ENCODE results near the gene SYNJ2. TPM values are rescaled to one million over a fixed set of nuclear protein-coding genes. Genes with fewer than 3 reads are reported as not detected.

The SYNJ2 gene
- total RNA-seq, 2 donors from 2014 or later: 24.7 to 37.3 TPM

GRCh38 chr6:158109748-158110147 is 128.1 kb downstream of the SYNJ2 start:
- Mint-ChIP-seq H3K9me3 (no peaks in the 10 kb centered on the region), H3K4me1 (ENCODE audit: low read depth in 2 of 2) (no peaks in the 10 kb centered on the region), H3K4me3 (no peak overlapping the region), H3K27ac (no peak overlapping the region), H3K36me3 (peaks cover 7% of the 10 kb centered on the region), H3K27me3 (no peaks in the 10 kb centered on the region)
- ATAC-seq (no peak), DNase-seq (ENCODE audit: low spot score) (no peak)

GRCh38 chr6:158110986-158111385 is 129.3 kb downstream of the SYNJ2 start:
- H3K9me3 Mint-ChIP-seq: no peaks in the 10 kb centered on the region
- no peak overlapping the region for H3K27ac Mint-ChIP-seq
- no peaks in the 10 kb centered on the region for H3K4me1 Mint-ChIP-seq (ENCODE audit: low read depth in 2 of 2)
- DNase-seq (ENCODE audit: low spot score) (no peak), ATAC-seq (no peak)
- no peak overlapping the region for H3K4me3 Mint-ChIP-seq
- H3K27me3 Mint-ChIP-seq: no peaks in the 10 kb centered on the region
- H3K36me3 Mint-ChIP-seq: peaks cover 7% of the 10 kb centered on the region

DNA sequence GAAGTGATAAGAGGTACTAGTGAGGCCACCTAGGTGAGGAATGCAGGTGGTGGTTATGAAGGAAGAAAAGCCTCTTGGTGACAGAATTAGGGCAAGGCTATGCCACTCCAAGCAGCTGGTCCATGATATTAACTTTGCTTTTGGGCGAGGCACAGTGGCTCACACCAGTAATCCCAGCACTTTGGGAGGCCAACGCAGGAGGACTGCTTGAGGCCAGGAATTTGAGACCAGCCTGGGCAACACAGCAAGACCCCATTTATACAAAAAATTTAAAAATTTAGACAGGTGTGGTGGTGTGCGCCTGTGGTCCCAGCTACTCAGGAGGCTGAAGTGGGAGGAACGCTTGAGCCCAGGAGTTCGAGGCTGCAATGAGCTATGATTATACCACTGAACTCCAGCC is 130.3 kb downstream of the SYNJ2 start:
- no peak overlapping the region for H3K4me3 Mint-ChIP-seq
- ATAC-seq: no peak
- no peak overlapping the region for H3K27ac Mint-ChIP-seq
- peaks cover 7% of the 10 kb centered on the region for H3K36me3 Mint-ChIP-seq
- H3K27me3 Mint-ChIP-seq: no peaks in the 10 kb centered on the region
- DNase-seq (ENCODE audit: low spot score): no peak
- no peaks in the 10 kb centered on the region for H3K9me3 Mint-ChIP-seq
- H3K4me1 Mint-ChIP-seq (ENCODE audit: low read depth in 2 of 2): no peaks in the 10 kb centered on the region

DNA sequence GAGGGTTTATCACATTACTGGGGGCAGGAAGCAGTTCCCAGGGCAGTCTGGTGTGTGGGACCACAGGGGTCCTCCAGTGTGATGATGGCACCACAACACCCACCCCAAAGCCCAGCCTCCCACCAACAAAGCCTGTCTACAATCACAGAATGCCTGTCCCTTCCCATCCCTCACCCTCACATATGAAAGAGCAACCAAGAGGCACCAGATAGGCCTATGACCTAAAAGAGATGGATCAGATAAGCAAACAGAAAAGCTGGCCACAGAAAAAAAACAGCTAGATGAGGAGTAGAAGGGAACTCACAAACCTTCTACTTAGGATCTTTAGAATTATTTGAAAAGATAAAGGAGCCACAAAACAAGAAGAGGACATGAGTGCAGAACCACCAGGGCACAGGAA is 132.1 kb downstream of the SYNJ2 start:
- H3K9me3 Mint-ChIP-seq: no peaks in the 10 kb centered on the region
- ATAC-seq (no peak), DNase-seq (ENCODE audit: low spot score) (no peak)
- H3K27me3 Mint-ChIP-seq: no peaks in the 10 kb centered on the region
- peaks cover 7% of the 10 kb centered on the region for H3K36me3 Mint-ChIP-seq
- H3K4me3 Mint-ChIP-seq: no peak overlapping the region
- no peak overlapping the region for H3K27ac Mint-ChIP-seq
- no peaks in the 10 kb centered on the region for H3K4me1 Mint-ChIP-seq (ENCODE audit: low read depth in 2 of 2)

DNA sequence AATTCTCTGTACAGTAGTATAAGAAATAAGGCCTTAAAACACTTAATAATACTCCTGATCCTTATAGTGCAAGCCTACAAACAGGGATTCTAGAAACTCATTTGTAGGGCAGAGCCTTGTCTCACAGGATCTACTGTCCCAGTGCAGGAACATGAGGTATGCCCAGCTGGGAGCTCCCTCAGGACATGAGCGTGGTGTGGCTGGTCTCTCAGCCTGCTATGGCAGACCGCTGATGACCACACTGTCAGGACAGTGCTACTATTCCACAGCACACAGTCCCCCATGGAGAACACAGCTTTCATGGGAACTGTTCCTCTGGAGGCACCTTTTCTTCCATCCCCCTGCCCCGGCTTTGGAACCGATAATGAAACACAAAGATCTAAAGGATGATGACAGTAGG is 133.4 kb downstream of the SYNJ2 start:
- H3K4me1 Mint-ChIP-seq (ENCODE audit: low read depth in 2 of 2): no peaks in the 10 kb centered on the region
- no peaks in the 10 kb centered on the region for H3K9me3 Mint-ChIP-seq
- no peaks in the 10 kb centered on the region for H3K27me3 Mint-ChIP-seq
- H3K4me3 Mint-ChIP-seq: no peak overlapping the region
- DNase-seq (ENCODE audit: low spot score) (no peak), ATAC-seq (no peak)
- H3K36me3 Mint-ChIP-seq: no peaks in the 10 kb centered on the region
- no peak overlapping the region for H3K27ac Mint-ChIP-seq

GRCh38 chr6:158115508-158115907 is 133.8 kb downstream of the SYNJ2 start:
- H3K36me3 Mint-ChIP-seq: peaks cover 3% of the 10 kb centered on the region
- peak; percentile 28 to 41 for ATAC-seq
- H3K9me3 Mint-ChIP-seq: no peaks in the 10 kb centered on the region
- H3K27ac Mint-ChIP-seq: no peak overlapping the region
- DNase-seq (ENCODE audit: low spot score): no peak
- H3K4me1 Mint-ChIP-seq (ENCODE audit: low read depth in 2 of 2): no peaks in the 10 kb centered on the region
- no peaks in the 10 kb centered on the region for H3K27me3 Mint-ChIP-seq
- H3K4me3 Mint-ChIP-seq: no peak overlapping the region

DNA sequence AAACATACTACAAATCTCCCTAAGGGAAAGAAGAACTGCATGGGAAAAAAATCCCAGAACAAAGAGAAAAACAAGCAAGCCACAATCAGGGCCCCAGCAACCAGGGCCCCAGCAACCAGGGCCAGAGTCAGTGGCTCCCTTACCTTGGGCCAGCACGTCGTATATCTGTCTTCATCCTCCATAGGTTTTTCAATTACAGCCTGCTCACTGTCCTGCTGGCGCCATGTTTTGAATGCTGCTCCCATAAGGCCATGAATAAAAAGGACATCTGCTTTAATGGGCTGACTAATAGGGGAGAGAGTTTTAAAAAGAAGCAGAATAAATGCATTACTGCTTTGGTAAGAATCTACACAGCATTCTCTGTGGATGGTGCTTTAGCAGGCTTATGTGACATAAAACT is 137.2 kb downstream of the SYNJ2 start:
- H3K36me3 Mint-ChIP-seq: peaks cover 11% of the 10 kb centered on the region
- no peak for ATAC-seq

DNA sequence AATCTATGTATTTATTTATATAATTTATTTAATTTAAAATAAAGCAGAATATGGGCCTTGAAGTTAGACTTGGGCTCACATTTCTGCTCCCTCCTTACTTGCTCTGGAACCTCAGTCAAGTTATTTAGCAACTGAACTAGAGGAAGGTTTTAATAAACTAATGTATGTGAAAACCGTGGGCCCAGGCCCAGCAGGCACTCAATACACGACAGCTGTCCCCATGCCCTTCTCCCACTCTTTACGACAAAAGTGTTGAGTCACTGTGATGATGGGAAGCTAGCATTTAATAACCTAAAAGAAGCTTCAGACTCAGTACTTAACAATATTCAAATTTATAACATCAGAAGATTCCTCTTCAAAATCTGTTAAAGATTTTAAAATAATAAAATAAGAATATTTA is 139.7 kb downstream of the SYNJ2 start:
- Mint-ChIP-seq H3K9me3 (no peaks in the 10 kb centered on the region), H3K27me3 (no peaks in the 10 kb centered on the region), H3K4me1 (ENCODE audit: low read depth in 2 of 2) (no peaks in the 10 kb centered on the region), H3K36me3 (peaks cover 17% of the 10 kb centered on the region), H3K4me3 (no peak overlapping the region), H3K27ac (no peak overlapping the region)
- no peak for ATAC-seq
- DNase-seq (ENCODE audit: low spot score): no peak

More for the DNA sequence above, 137.2 kb downstream of the SYNJ2 start:
- H3K9me3 Mint-ChIP-seq: no peaks in the 10 kb centered on the region
- H3K4me3 Mint-ChIP-seq: no peak overlapping the region
- H3K4me1 Mint-ChIP-seq (ENCODE audit: low read depth in 2 of 2): no peaks in the 10 kb centered on the region
- DNase-seq (ENCODE audit: low spot score): no peak
- H3K27me3 Mint-ChIP-seq: no peaks in the 10 kb centered on the region
- H3K27ac Mint-ChIP-seq: no peak overlapping the region

DNA sequence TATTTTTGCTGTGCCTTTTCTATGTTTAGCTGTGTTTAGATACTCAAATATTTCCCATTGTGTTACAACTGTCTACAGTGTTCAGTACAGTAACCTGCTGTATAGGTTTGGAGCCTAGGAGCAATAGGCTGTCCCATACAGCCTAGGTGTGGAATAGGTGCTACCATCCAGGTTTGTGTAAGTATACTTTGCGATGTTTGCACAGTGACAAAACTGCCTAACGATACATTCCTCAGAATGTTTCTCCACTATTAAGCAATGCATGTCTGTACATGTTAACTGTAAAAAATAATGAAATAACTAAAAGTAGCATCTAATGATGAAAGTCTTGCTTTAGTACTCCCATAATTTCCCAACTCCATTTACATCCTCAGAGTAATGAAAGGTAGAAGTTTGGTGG is 140.4 kb downstream of the SYNJ2 start:
- peaks cover 17% of the 10 kb centered on the region for H3K36me3 Mint-ChIP-seq
- H3K4me3 Mint-ChIP-seq: no peak overlapping the region
- ATAC-seq (no peak), DNase-seq (ENCODE audit: low spot score) (no peak)
- no peaks in the 10 kb centered on the region for H3K9me3 Mint-ChIP-seq
- no peak overlapping the region for H3K27ac Mint-ChIP-seq
- H3K27me3 Mint-ChIP-seq: no peaks in the 10 kb centered on the region
- no peaks in the 10 kb centered on the region for H3K4me1 Mint-ChIP-seq (ENCODE audit: low read depth in 2 of 2)

DNA sequence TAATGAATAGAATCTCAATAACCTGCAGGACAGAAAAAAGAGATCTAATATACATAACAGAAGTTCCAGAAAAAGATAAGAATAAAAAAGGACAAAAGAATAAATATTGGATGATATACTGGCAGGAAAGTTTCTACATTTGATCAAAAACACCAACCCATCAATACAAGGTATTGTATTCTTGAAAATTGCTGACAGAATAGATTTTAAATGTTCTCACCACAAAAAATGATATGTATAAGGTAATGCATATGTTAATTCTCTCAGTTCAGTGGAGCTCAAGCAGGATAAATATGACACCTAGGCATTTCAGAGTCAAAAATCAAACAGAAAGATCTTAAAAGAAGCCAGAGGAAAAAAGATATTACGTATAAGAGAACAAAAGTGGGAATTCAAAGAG is 142.6 kb downstream of the SYNJ2 start:
- Mint-ChIP-seq H3K4me1 (ENCODE audit: low read depth in 2 of 2) (no peaks in the 10 kb centered on the region), H3K9me3 (no peaks in the 10 kb centered on the region), H3K36me3 (peaks cover 17% of the 10 kb centered on the region), H3K27me3 (no peaks in the 10 kb centered on the region), H3K4me3 (no peak overlapping the region), H3K27ac (no peak overlapping the region)
- DNase-seq (ENCODE audit: low spot score) (no peak), ATAC-seq (no peak)

- no peak overlapping the region for H3K4me3 Mint-ChIP-seq
- no peaks in the 10 kb centered on the region for H3K4me1 Mint-ChIP-seq (ENCODE audit: low read depth in 2 of 2)
- H3K27ac Mint-ChIP-seq: no peak overlapping the region
- peaks cover 16% of the 10 kb centered on the region for H3K36me3 Mint-ChIP-seq
- no peak for DNase-seq (ENCODE audit: low spot score)
- no peaks in the 10 kb centered on the region for H3K27me3 Mint-ChIP-seq
- H3K9me3 Mint-ChIP-seq: no peaks in the 10 kb centered on the region
- ATAC-seq: no peak
Observed at GRCh38 chr6:158125271-158125670, 143.6 kb downstream of the SYNJ2 start.

- H3K27me3 Mint-ChIP-seq: no peaks in the 10 kb centered on the region
- ATAC-seq (no peak), DNase-seq (ENCODE audit: low spot score) (no peak)
- no peaks in the 10 kb centered on the region for H3K9me3 Mint-ChIP-seq
- H3K4me1 Mint-ChIP-seq (ENCODE audit: low read depth in 2 of 2): no peaks in the 10 kb centered on the region
- no peak overlapping the region for H3K27ac Mint-ChIP-seq
- no peak overlapping the region for H3K4me3 Mint-ChIP-seq
- H3K36me3 Mint-ChIP-seq: no peaks in the 10 kb centered on the region
Observed at GRCh38 chr6:158131926-158132325, 150.3 kb downstream of the SYNJ2 start.

DNA sequence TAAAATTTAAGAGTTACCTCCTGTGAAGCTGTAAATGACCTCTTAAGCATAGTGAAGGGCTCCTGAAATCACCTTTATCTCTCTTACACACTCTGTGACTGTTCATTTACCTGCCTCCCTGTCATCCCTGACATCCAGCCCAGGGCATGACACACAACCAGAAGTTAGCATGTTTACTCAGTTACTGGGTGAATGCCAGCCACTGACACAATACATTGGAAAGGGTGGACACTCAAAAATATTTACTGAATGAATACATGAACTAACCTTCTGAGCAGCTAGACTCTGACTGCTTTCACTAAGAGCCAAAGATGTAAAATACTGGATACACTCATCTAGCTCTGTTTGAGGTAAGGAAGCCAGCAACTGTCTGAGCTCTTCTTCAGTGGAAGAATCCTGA is 161.1 kb downstream of the SYNJ2 start:
- no peak overlapping the region for H3K27ac Mint-ChIP-seq
- DNase-seq (ENCODE audit: low spot score) (no peak), ATAC-seq (no peak)
- H3K9me3 Mint-ChIP-seq: no peaks in the 10 kb centered on the region
- H3K4me3 Mint-ChIP-seq: no peak overlapping the region
- peaks cover 0 to 3% of the 10 kb centered on the region in 2 donors for H3K4me1 Mint-ChIP-seq (ENCODE audit: low read depth in 2 of 2)
- H3K27me3 Mint-ChIP-seq: no peaks in the 10 kb centered on the region
- peaks cover 7% of the 10 kb centered on the region for H3K36me3 Mint-ChIP-seq

DNA sequence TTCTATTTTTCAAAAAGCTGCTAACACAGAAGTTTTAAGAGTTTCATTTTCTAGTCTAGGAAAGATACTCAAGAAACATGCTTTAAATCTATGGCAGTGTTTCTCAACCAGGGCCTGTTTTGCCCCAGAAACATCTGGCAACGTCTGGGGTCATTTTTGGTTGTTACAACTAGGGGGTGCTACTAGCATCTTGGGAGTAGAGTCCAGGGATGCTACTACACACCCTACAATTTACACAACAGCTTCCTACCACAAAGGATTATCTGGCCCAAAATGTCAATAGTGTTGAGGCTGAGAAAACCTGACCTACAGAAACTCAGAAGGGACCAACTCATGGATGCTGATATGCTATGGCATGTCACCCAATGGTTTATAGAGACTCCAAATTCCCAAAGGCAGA is 162.0 kb downstream of the SYNJ2 start:
- no peaks in the 10 kb centered on the region for H3K27me3 Mint-ChIP-seq
- ATAC-seq (no peak), DNase-seq (ENCODE audit: low spot score) (no peak)
- no peaks in the 10 kb centered on the region for H3K4me1 Mint-ChIP-seq (ENCODE audit: low read depth in 2 of 2)
- H3K9me3 Mint-ChIP-seq: no peaks in the 10 kb centered on the region
- no peak overlapping the region for H3K27ac Mint-ChIP-seq
- no peak overlapping the region for H3K4me3 Mint-ChIP-seq
- H3K36me3 Mint-ChIP-seq: peaks cover 7% of the 10 kb centered on the region

Data from natural killer cell treated with Interleukin-12 subunit alpha and Interleukin-12 subunit beta and Interleukin-15 and Interleukin-18, amount 100 ng/mL, for 72 hours (primary cell).